Body of pancreas (tissue), 4 donors: ENCODE measurements around the gene PPM1H. TPM values are rescaled to one million over a fixed set of nuclear protein-coding genes. Genes with fewer than 3 reads are reported as not detected.
"Not testable (repeated sequence)": the region's sequence is repeated elsewhere in the genome, so short reads cannot be mapped to it uniquely, and the experiment has no call there.

Experiments
- ATAC-seq: fragments of 150-250 bp; one replicate; pipeline ENCODE4 v1.9.1; 2016
- DNase-seq, 4 donors: peaks; one replicate each; pipeline ENCODE4 v3.0.0-alpha.2; 2019
- H3K27ac ChIP-seq, 4 donors: fragments of 200-600 bp; sonication (generic); 1 replicate in 3 of 4; 2 replicates in 1 of 4; pipeline versions ENCODE4 v1.5.1 to v1.6.1; 2016 to 2019; ENCODE audit warnings: mild to moderate bottlenecking in 1 of 4, mixed read lengths in 1 of 4, moderate library complexity in 1 of 4
- H3K27me3 ChIP-seq, 2 donors: fragments of 200-600 bp; sonication (generic); one replicate each; pipeline ENCODE4 v1.6.0; 2016; ENCODE audit warnings: mild to moderate bottlenecking in 1 of 2
- H3K36me3 ChIP-seq, 2 donors: fragments of 200-600 bp; sonication (generic); replicated peaks in 1 of 2; 2 replicates each; pipeline ENCODE4 v1.5.1; 2016; ENCODE audit warnings: low read depth in 2 of 2; ENCODE audit not compliant: insufficient read depth in 1 of 2
- H3K4me1 ChIP-seq: fragments of 200-600 bp; sonication (generic); one replicate; pipeline ENCODE4 v1.6.0; 2016
- H3K4me3 ChIP-seq, 2 donors: fragments of 200-600 bp; sonication (generic); 1 replicate in 1 of 2; 2 replicates in 1 of 2; pipeline ENCODE4 v1.5.1; 2016 to 2019
- H3K9me3 ChIP-seq, 3 donors: fragments of 200-600 bp; sonication (generic); 1 replicate in 2 of 3; 2 replicates in 1 of 3; pipeline ENCODE4 v1.5.1; 2016
- POLR2A ChIP-seq, 3 donors: fragments of 450-650 bp; IDR thresholded peaks; one replicate each; pipeline ENCODE4 v1.6.1; 2016; ENCODE audit warnings: antibody characterized with exemption in 3 of 3, mild to moderate bottlenecking in 2 of 3
- WGBS, 2 donors: methylation state at CpG; one replicate each; pipeline ENCODE4 v1.1.5; 2017; 5-methylcytosine and 5-hydroxymethylcytosine counted together
- intact Hi-C: fragments of 100-400 bp; cut with DNase I; formaldehyde crosslinking; loops from one replicate; pipeline ENCODE4 v1.15.1; 2023
- total RNA-seq, 2 donors: library from RNA; depleted of rRNA; stranded (reverse); fragments of >200 nt; gene quantifications; one replicate each; pipeline ENCODE4 v1.1.0, GENCODE V29; 2016
- TF ChIP-seq, protein P1 (sequence below), 7 experiments: fragments of 450-650 bp in 4 of 7; fragments of 200-600 bp in 3 of 7; sonication (generic) in 3 of 7; IDR thresholded peaks; one replicate each; pipeline ENCODE4 v1.5.1; 2016 to 2019; ENCODE audit warnings: antibody characterized with exemption in 7 of 7

The PPM1H gene
- total RNA-seq, 2 donors from 2014 or later = 4.9 to 6.3 TPM

DNA sequence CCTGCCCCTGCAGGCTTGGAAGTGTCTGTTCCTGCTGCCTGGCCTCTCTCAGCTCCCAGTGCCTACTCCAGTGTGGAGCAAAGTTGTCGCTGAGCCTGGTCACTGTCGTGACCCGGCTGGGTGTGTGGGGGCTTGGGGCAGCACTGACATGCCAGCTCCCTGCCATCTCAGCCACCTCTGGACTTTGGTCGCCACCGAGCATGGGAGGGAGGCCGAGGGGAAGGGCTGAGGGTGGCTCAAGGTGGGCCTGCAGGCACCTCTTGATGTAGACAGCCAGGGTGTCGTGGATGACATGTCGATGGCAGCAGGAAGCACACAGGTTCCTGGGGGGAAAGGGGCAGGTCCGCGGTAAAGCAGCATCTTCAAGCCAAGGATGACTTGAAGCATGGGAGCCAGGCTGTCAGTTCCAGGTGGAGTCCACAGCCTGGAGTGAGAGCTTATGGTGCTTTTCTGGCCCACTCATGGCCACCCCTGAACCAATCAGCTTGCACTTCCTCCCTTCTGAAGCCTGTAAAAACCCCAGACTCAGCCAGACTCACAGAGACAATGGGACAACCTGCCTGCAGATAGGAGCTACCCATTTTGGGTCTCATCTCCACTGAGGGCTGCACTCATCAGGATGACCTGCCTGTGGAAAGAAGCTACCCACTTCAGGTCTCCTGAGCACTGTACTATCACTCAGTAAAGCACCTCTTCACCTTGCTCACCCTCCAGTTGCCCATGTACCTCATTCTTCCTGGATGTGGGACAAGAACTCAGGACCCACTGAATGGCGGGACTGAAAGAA is 258.2 kb downstream of the PPM1H start:
- H3K4me1 ChIP-seq = no peaks in the 10 kb centered on the region
- H3K36me3 ChIP-seq = no peaks in the 10 kb centered on the region
- 100% methylated on average over 10 to 11 of the region's 11 CpGs for WGBS, 2 donors
- no peak overlapping the region for H3K27ac ChIP-seq
- H3K9me3 ChIP-seq = peaks cover 0 to 7% (median 0%) of the 10 kb centered on the region in 3 donors
- intact Hi-C loops = no loop called here
- H3K27me3 ChIP-seq = no peaks in the 10 kb centered on the region
- ATAC-seq (no peak), DNase-seq (no peak)
- no peak overlapping the region for H3K4me3 ChIP-seq
- no peak for TF ChIP-seq POLR2A (IDR thresholded peaks at IDR 0.05)
- TF ChIP-seq, protein P1, sequence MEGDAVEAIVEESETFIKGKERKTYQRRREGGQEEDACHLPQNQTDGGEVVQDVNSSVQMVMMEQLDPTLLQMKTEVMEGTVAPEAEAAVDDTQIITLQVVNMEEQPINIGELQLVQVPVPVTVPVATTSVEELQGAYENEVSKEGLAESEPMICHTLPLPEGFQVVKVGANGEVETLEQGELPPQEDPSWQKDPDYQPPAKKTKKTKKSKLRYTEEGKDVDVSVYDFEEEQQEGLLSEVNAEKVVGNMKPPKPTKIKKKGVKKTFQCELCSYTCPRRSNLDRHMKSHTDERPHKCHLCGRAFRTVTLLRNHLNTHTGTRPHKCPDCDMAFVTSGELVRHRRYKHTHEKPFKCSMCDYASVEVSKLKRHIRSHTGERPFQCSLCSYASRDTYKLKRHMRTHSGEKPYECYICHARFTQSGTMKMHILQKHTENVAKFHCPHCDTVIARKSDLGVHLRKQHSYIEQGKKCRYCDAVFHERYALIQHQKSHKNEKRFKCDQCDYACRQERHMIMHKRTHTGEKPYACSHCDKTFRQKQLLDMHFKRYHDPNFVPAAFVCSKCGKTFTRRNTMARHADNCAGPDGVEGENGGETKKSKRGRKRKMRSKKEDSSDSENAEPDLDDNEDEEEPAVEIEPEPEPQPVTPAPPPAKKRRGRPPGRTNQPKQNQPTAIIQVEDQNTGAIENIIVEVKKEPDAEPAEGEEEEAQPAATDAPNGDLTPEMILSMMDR (IDR thresholded peaks at IDR 0.05) = no peak

DNA sequence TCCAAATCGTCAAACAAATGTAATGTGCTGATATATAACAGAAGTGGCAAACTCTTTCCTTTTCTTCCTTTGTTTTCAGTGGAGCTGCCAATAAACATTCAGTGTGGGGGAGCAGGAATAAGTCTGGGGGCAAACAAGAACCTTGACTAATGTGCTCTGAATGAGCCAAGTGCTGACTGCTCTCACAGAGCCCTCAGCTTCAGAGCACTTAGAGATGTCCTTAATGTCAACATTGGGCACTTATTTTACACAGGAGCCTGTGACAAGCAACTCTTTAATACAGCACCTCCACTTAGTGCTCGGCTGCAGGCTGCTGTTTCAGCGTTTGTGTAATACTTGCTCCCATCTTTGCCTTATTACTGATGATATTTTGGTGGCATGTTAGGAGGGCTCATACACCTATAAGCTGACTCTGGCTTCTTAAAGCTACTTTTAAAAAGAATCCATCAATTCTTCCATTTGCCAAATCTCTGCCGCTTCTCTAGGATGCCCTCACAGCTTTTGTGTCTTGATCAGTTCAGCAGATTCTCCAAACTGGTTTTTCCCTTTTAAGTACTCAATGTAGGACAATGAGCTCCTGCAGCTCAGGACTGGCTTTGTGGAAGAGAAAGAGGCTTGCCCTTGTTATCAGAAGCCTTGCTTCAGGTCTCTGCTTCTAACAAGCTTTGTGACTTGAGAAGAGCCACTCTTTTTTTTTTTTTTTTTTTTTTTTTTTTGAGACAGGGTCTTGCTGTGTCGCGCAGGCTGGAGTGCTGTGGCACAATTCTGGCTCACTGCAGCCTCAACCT is 261.7 kb downstream of the PPM1H start:
- H3K9me3 ChIP-seq = peaks cover 0 to 7% (median 0%) of the 10 kb centered on the region in 3 donors
- no peak for TF ChIP-seq POLR2A (IDR thresholded peaks at IDR 0.05)
- TF ChIP-seq, protein P1 (IDR thresholded peaks at IDR 0.05) = no peak
- no peaks in the 10 kb centered on the region for H3K36me3 ChIP-seq
- 81 to 88% methylated on average over 4 of the region's 6 CpGs for WGBS, 2 donors
- H3K4me3 ChIP-seq = no peak overlapping the region
- H3K27me3 ChIP-seq = no peaks in the 10 kb centered on the region
- ATAC-seq (no peak), DNase-seq (no peak)
- no peaks in the 10 kb centered on the region for H3K4me1 ChIP-seq
- intact Hi-C loops = no loop called here
- no peak overlapping the region for H3K27ac ChIP-seq

DNA sequence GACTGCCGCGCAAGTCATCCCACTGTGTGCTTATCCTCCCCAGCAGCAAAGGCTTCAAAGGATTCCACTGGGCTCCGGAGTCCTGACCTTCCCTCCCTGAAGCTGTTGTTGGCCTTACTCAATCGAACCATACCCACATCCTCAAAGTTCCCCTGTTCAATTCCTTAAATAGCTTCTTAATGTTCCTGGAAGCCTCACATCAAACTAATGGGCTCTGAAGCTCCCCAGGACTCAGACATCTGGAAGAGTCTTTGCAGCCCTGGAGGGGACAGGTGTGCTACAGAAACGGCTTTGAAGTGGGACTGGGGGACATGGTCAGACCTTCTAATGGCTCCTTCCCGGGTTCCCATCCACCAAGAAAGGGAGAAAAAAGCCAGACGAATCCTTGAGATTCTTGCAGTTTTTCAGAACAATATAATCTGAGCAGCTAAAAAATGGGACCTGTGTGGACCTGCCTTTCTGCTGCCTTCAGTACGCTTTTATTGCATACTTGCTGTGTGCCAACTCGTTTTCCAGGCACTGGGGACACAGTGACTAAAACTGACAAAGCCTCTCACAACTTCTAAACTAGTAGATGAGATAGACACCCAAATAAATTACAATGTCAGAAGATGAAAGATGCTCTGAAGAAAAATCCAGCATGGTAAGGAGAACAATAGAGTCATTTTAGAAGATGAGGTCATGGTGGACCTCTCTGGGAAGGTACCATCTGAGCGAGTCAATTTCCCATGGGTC is 263.8 kb downstream of the PPM1H start:
- 86 to 91% methylated on average over 10 of the region's 10 CpGs for WGBS, 2 donors
- DNase-seq = no peak
- Histone ChIP-seq H3K4me3 (no peak overlapping the region), H3K36me3 (no peaks in the 10 kb centered on the region), H3K9me3 (no peaks in the 10 kb centered on the region), H3K27me3 (no peaks in the 10 kb centered on the region), H3K4me1 (no peaks in the 10 kb centered on the region), H3K27ac (no peak overlapping the region)
- intact Hi-C loops = no loop called here
- TF ChIP-seq, protein P1 (IDR thresholded peaks at IDR 0.05) = no peak
- TF ChIP-seq POLR2A (IDR thresholded peaks at IDR 0.05) = no peak
- ATAC-seq = no peak

DNA sequence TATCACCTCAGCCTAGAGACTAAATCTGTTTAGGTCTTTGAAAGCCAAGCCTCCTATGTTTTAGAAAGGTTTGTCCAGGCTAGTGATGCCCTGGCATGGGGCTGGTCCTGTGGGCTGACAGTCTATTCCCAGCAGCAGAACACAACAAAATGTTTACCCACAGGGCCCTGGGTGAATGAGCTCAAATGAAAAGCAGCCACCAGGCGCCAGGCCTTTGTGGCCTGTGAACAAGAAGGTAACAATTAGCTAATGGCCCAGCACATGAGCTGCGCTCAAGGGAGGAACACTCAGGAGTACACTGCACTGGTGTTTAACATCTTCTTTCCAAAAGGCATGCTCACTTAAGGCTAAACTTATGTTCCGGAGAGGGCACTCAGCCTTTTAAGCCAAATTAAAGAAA is 266.2 kb downstream of the PPM1H start:
- no peaks in the 10 kb centered on the region for H3K9me3 ChIP-seq
- H3K27ac ChIP-seq = no peak overlapping the region
- intact Hi-C loops = no loop called here
- no peak for TF ChIP-seq POLR2A (IDR thresholded peaks at IDR 0.05)
- TF ChIP-seq, protein P1 (IDR thresholded peaks at IDR 0.05) = no peak
- H3K4me1 ChIP-seq = no peaks in the 10 kb centered on the region
- no peaks in the 10 kb centered on the region for H3K27me3 ChIP-seq
- DNase-seq (no peak), ATAC-seq (no peak)
- no peaks in the 10 kb centered on the region for H3K36me3 ChIP-seq
- WGBS, 2 donors = 96 to 97% methylated on average over 3 of the region's 3 CpGs
- H3K4me3 ChIP-seq = no peak overlapping the region

- H3K27ac ChIP-seq, H3K9me3 ChIP-seq, intact Hi-C loops, H3K4me1 ChIP-seq, H3K36me3 ChIP-seq, DNase-seq, H3K27me3 ChIP-seq, ATAC-seq, H3K4me3 ChIP-seq: not testable (repeated sequence)
- 97 to 98% methylated on average over 5 of the region's 5 CpGs for WGBS, 2 donors
Measured at GRCh38 chr12:62664951-62665350, 270.0 kb downstream of the PPM1H start.
